T-helper 2 cell (primary cell): ENCODE data around the gene CTAGE8.
"Not testable (repeated sequence)": the region's sequence is repeated elsewhere in the genome, so short reads cannot be mapped to it uniquely, and the experiment has no call there.

Source experiments
- DNase-seq, 5 experiments: peaks; one replicate each; pipeline versions ENCODE4 v3.0.0 to v3.0.0-alpha.2; 2012 to 2022

Gene CTAGE8

GRCh38 chr7:144256112-144256511 lies 13.0 kb downstream of the CTAGE8 start:
- DNase-seq, result no peak

- DNase-seq, result no peak
Measured at GRCh38 chr7:144255471-144255897, 13.6 kb downstream of the CTAGE8 start.

GRCh38 chr7:144252307-144252706 lies 16.8 kb downstream of the CTAGE8 start:
- not testable (repeated sequence) for DNase-seq

GRCh38 chr7:144247674-144248330 lies 21.3 kb downstream of the CTAGE8 start:
- DNase-seq, result not testable (repeated sequence)

- not testable (repeated sequence) for DNase-seq
Measured at GRCh38 chr7:144246967-144247366, 22.1 kb downstream of the CTAGE8 start.

- not testable (repeated sequence) for DNase-seq
Measured at GRCh38 chr7:144245372-144245771, 23.7 kb downstream of the CTAGE8 start.

GRCh38 chr7:144239365-144239764 lies 29.7 kb downstream of the CTAGE8 start, which contains the start of gene OR2A42:
Gene OR2A42, minus strand, starts transcription at chr7:144239605. Its CDS starts 6,762 bp downstream, at chr7:144232843.
- DNase-seq, result not testable (repeated sequence)

GRCh38 chr7:144238530-144239082 lies 30.5 kb downstream of the CTAGE8 start:
- DNase-seq, result not testable (repeated sequence)

GRCh38 chr7:144233039-144233438 lies 36.0 kb downstream of the CTAGE8 start:
- DNase-seq, result not testable (repeated sequence)

GRCh38 chr7:144231027-144231426 lies 38.1 kb downstream of the CTAGE8 start:
- DNase-seq, result not testable (repeated sequence)

- not testable (repeated sequence) for DNase-seq
Measured at GRCh38 chr7:144228810-144229209, 40.3 kb downstream of the CTAGE8 start.

- DNase-seq, result not testable (repeated sequence)
Measured at GRCh38 chr7:144226866-144227265, 42.2 kb downstream of the CTAGE8 start.

- DNase-seq, result not testable (repeated sequence)
Measured at GRCh38 chr7:144223675-144224074, 45.4 kb downstream of the CTAGE8 start.

GRCh38 chr7:144220531-144220930 lies 48.6 kb downstream of the CTAGE8 start:
- not testable (repeated sequence) for DNase-seq

GRCh38 chr7:144219149-144219548 lies 49.9 kb downstream of the CTAGE8 start:
- DNase-seq, result not testable (repeated sequence)

GRCh38 chr7:144218581-144218980 lies 50.5 kb downstream of the CTAGE8 start:
- not testable (repeated sequence) for DNase-seq

- not testable (repeated sequence) for DNase-seq
Measured at GRCh38 chr7:144217200-144217599, 51.9 kb downstream of the CTAGE8 start.
